IPS DF 6.9 (cell line): Measurements from ENCODE around the gene SPOPL.

ENCODE experiments used
- DNase-seq: peaks from one replicate; pipeline ENCODE4 v3.0.0-alpha.2; 2013; ENCODE audit warnings: low read depth, low spot score
- H3K27ac ChIP-seq: one replicate; pipeline ENCODE4 v1.5.1; 2013; ENCODE audit warnings: low read length, control low read depth
- H3K27me3 ChIP-seq: 2 replicates; pipeline ENCODE4 v1.6.1; 2013; ENCODE audit warnings: mild to moderate bottlenecking, low read length; ENCODE audit not compliant: control insufficient read depth, insufficient read depth
- H3K36me3 ChIP-seq: 2 replicates; pipeline ENCODE4 v1.6.1; 2013; ENCODE audit warnings: low read length; ENCODE audit not compliant: control insufficient read depth, insufficient read depth
- H3K4me1 ChIP-seq: 2 replicates; pipeline ENCODE4 v1.6.1; 2013; ENCODE audit warnings: low read length; ENCODE audit not compliant: control insufficient read depth, insufficient read depth
- H3K4me3 ChIP-seq: 2 replicates; pipeline ENCODE4 v1.5.1; 2013; ENCODE audit warnings: mild to moderate bottlenecking, low read length
- H3K9me3 ChIP-seq: 2 replicates; pipeline ENCODE4 v1.6.1; 2013; ENCODE audit warnings: low read length, inconsistent platforms; ENCODE audit not compliant: control insufficient read depth, insufficient read depth
- WGBS: extraction: QIAGEN DNeasy Blood & Tissue Kit; methylation state at CpG from one replicate; pipeline ENCODE4 v1.1.7; 2013; ENCODE audit warnings: mixed read lengths, missing lambda C conversion rate; ENCODE audit not compliant: insufficient read length, insufficient coverage; 5-methylcytosine and 5-hydroxymethylcytosine counted together

The SPOPL gene

GRCh38 chr2:138621139-138621538, 119.6 kb downstream of the SPOPL start:
- Histone ChIP-seq H3K4me3 (no peak overlapping the region), H3K4me1 (no peaks in the 10 kb centered on the region), H3K36me3 (no peaks in the 10 kb centered on the region), H3K27me3 (no peaks in the 10 kb centered on the region), H3K9me3 (no peaks in the 10 kb centered on the region), H3K27ac (no peak overlapping the region)
- no peak for DNase-seq
- no CpG with 5 or more reads among the region's 3 CpGs for WGBS

- Histone ChIP-seq H3K27ac (no peak overlapping the region), H3K9me3 (no peaks in the 10 kb centered on the region), H3K36me3 (no peaks in the 10 kb centered on the region), H3K27me3 (no peaks in the 10 kb centered on the region), H3K4me1 (no peaks in the 10 kb centered on the region), H3K4me3 (no peak overlapping the region)
- WGBS: no CpG with 5 or more reads among the region's 3 CpGs
- no peak for DNase-seq
Measured at GRCh38 chr2:138622613-138623012, 121.0 kb downstream of the SPOPL start.
